Activated T-cell treated with anti-CD3 and anti-CD28 coated beads for 48 hours (primary cell): ENCODE measurements around the gene NRG3.

Experiments
- DNase-seq: peaks from one replicate; pipeline ENCODE4 v3.0.0-alpha.2; 2020; ENCODE audit warnings: low read depth

NRG3 gene

DNA sequence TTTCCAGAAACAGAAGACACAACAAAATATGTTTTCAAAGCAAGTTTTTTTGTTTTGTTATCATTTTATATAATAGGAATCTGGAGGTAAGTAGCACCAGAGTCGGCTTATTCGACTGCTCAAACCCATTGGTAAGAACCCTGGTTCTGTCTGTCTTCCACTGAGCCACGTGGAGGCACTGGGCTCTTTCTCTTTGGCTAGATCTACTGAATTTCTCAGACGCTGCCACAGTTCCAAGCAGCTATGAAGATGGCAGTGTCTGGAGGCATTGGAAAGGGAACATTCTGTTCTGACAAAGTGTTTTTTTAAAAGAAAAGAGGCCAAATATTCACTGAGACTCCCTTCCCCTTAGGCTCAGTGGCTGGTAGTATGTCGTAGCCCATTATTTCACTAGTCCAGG lies 338.8 kb downstream of the NRG3 start:
- no peak for DNase-seq

DNA sequence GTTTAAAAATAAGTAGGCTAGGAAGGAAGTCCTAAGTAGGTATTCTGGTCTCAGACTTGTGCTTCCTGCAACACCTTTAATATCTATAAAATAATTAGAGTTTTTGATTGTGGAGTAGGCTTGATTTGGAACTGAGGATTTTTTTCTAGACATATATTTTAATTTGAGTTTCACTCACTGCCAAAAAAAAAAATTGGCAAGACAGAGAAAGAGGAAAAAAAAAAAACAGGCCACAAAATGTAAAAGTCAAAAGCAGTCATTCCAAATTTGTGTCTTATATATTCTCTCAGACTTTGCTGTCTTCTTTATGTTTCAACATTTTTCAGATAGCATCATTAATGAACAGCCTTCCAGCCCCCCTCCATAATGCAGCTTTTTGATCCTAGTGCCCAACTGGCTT lies 346.1 kb downstream of the NRG3 start:
- DNase-seq: no peak

DNA sequence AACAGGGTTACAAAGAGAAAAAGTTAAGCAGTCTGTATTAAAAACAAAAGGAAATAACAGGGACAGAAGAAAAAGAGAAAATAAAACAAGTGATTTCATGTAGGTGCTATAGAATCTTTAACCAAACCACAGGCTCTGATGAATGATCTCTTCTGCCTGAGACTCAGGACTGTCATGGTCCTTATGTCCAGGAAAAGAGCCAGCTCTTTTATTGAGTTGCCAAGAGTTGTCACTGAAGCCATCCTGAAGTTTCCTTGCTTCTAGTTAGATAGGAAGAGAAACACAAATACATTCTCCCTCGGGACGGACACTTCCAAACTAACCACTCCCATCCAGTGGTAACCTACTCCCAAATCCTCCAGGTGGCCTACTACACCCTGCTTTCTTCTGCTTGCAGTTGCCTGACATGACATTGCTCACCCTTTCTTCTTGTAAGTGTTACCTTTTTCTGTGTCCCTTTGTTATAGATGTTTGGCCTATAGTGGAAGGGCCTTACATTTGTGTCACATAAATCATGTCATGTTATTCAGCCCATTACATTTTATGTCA lies 346.7 kb downstream of the NRG3 start:
- DNase-seq: no peak

DNA sequence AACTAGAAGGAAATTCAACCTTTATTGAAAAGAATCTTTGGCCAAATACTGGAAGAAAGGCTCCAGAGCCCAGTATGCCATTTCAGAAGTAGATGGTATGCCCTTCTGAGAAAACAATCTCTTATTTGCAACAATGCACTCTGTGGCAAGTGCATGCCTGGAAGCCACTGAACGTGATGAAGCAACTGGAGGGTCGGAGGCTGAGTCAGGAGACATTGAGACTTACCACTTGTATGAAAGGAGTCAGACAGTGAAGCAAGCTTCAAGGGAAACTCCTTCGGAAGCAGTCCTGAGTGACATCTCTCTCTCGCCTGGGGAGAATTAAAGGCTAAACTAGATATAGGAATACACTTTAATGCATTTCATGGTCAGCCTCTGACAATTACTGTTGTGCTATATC lies 353.7 kb downstream of the NRG3 start:
- no peak for DNase-seq

DNA sequence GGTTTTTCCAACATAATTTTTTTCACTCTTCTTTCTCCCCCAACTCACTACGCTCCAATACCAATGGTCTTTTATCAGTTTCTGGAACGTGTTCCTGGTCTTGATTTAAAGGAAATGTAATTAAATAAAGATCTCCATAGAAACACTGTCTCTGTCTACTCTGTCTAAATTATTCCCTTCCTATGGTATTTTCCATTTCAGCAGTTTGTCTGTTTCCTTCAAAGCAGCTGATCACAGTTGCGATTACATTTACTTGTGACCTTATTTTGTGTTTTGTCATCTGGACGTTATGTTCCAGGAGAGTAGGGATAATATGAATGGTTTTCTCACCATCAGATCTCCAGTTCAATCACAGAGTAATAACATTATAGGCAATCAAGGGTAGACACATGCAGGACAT lies 359.2 kb downstream of the NRG3 start:
- no peak for DNase-seq

DNA sequence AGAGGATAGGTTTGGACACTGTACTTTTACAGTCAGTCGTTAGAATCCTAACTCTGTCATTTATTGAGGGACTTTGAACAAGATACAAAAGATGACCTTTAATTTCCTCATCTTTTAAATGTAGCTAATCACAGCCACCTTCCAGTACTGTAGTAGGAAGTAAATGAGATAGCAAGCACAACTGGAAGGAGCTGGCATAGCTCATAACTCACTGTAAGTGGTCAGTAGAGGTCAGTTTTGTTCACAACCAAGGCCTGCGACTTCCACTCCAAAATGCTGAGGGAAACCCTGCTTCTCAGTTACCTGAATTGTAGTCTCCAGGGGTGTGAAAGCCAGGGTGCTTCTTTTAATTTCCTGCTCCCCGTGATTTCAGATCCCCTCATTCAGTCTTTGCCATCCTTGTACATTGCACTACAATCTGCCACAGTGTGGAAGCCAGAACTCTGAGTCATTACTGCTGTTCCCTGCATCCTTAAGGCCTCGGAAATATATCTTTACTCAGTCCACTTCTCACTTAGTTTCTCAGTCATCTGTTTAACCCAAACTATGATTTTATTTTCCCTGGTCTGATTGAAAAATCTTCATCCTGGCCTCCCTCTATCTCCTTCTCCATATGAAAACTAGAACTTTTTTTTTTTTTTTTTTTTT lies 361.2 kb downstream of the NRG3 start:
- DNase-seq: no peak

DNA sequence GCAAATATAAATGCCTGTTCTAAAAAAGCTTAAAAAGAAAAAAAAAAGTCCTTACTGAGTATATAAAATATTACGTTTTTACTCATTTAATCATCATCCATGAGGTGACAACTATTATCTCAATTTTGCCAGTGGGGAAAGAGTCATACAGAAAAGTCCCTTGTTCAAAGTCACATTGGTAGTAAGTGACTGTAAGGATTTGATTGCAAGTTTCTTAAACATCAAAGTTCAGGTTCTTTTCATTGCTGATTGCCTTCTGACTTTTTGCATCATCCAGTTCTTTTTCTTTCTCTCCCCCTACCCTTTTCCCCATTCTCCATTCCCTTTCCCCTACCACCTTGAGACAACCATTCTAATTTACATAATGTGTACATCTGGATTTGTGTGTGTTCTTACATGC lies 363.3 kb downstream of the NRG3 start:
- DNase-seq: no peak

DNA sequence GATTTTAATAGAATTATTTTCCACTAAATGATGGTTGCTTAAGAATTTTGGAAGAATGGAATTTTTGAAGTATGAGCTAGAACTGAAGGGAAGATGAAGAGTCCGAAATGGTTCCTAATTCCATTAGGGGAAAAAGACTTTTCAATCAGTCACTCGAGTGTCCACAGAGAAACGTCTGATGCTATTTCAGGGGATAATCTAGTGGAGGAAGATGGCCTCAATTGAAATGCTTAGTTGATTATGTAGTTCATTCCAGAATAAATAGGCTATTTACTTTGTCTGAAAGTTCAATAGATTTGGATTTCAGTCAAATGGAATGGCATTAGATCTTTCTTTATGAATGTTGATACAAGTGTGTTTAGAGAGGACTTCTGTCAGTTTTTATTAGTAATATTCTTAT lies 365.4 kb downstream of the NRG3 start:
- DNase-seq: no peak

DNA sequence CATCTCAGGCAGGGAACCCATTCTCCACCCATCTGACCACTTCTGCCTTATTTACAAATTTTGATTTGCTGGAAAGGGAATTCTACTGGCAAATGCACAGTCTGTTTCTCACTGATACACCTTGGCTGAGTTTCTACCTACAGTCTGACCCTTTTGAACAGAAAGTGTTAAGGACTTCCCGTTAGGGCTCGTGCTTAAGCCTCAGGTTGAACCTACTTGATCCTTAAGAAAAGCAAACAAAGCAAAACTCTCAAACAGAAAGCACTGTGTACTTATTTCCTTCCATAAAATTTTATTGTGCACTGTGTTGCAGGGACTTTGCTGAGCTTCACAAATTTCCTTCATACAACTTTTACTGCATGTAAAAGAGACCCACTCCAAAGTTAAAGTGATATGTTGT lies 367.8 kb downstream of the NRG3 start:
- no peak for DNase-seq

DNA sequence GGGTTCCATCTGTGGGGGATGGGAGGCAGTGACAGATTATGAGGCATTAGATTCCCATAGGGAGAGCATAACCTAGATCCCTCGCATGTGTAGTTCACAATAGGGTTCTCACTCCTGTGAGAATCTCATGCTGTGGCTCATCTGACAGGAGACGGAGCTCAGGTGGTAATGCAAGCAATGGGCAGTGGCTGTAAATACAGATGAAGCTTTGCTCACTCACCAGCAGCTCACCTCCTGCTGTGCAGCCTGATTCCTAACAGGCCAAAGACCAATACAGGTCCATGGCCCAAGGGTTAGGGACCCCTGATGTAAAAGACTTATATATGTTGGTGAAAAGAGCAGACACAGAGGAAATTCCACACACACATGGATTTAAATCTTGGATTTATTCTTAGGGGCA lies 370.2 kb downstream of the NRG3 start:
- DNase-seq: no peak

DNA sequence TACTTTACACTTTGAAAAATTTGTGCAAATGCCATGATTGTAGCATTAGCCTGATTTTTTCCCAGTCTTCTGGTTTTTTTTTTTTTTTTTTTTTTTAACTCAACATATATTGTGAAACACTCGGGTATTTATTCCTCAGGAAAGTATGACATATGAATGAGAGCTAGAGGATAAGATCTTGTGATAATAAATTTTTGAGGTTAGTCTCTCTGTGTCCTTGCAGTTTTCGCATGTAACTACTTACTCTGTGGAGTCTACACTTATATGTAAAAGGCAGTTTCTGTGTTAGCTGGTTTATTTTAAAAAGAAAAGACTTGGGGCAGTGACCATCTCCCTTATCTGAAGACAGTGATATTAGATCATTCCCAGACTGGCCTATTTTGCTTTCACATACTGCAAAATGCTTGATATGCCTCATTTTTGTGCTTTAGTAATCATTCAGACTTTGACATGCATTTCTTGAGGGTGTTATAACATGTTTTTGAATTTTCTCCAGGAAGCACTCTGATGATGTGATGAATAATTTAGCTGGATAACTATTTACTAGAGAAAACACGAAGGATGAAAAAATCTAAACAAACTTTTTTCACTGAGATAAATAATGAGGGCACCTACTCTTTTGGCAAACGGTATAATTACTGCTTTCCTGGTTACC lies 371.0 kb downstream of the NRG3 start:
- DNase-seq: no peak

DNA sequence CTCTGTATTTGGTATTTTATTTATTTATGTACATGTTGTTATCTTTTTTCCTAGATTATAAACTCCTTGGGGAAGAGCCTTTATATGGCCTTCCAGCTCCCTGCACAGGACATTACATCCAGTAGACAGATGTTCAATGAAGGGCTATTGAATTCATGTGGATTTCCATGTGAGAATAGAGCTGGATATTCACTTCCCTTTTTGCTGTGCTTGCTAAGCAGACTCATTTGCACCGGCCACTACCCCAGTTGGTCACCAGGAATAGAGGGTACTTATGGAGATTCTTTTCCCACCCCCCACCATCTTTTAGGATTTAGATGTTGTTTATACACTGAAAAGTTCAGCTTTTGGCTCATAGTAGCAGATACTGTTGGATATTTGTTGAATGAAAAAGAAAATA lies 374.1 kb downstream of the NRG3 start:
- DNase-seq: no peak

DNA sequence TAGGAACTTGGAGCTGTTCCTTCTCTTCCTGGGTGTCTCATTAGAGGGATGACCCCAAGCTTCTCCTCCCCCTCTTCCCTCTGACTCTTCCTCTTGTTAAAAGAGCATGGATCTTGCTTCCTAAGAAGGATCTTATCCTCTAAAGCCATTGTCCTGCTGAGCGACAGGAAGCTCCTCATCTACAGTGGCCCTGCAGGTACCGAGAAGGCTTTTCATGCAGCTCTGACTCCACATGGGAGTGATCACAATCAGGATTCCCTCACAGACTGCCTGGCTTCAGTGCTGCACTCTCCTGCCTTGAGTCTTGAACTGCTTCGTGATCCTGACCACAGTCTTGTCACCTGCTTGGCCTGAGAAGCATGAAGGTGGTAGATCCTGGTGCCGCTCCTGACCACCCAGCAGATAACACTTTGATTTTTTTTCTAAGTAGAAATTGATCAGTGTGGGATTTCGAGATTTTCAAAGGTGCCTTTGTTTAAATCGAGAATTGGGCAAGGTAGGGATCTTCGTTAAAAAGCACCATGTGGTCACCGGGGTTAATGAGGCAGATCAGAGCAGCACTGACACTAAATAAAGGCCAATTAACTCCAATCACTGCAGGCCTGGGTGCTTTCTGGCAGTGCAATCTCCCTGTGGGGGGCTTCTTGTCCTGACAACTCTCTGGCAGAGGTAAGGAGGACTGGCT lies 376.4 kb downstream of the NRG3 start:
- no peak for DNase-seq

DNA sequence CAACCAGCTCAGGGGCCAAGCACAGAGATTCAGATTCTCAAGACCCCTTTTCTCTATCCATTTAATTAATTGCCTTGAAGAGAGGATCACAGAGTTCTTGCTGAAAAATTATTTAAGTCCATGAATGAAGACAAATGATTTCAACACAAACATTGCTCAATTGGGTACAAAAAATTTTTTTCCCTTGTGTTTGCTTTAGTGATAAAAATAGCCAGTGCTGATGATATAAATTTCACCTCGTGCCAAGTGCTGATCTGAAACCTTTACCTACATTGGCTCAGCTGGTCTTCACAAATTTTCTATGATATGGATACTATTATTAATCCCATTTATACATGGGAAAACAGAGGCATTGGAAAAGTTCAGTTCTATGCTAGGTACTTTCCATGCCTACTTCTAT lies 377.1 kb downstream of the NRG3 start:
- DNase-seq: no peak

DNA sequence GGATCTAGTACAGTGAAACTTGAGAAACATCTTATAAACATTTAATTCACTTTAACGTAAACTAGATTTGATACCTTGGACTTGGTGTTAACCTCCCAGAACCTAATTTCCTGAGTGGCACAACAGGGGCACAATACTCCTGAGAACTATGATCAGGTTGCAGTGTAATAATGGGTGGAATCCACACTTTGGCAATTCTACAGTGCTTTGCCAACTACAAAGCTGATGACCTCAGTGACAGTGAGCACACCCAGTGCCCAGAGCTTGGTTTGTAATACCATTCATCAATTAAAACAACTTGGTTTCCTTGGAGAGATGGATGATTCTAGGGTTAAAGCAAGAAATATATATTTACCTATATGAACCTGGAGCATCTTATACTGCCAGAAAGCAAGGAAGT lies 379.2 kb downstream of the NRG3 start:
- DNase-seq: no peak

DNA sequence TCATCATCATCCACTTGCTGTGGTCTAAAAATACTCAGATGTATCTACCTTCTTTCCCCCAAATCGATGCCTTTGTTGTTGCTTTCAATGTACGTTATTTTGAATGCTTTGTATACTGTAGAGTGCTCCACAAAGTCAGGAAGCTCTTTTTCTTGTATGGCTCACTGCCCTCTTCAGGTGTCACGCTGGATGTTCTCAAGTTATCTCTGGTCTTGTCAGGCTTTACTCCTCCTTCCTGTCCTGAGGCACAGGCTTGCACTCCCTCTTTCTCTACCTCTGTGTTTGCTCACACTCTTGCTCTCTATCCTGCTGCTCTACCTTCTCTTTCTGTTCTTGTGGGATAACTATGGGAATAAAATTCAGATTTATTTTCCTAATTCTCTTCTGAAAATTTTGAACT lies 381.3 kb downstream of the NRG3 start:
- DNase-seq: no peak

DNA sequence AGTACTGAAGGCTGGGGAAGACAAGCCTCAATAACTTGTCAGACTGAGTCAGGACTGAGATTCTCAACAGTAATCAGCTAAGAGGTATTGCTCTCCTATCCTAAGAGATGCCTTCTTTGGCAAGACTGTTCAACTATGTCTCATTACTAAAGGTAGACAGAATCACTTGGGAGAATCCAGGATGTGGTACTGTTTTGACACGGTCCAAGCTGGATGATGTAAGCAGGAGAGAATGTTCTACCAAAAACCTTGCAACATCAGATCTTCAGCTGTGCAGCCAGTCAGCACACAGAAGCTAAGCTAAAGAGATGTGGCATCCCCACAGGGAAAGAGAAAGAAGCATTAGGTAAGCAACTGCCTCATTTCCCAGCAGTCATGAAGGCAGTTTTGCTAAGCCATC lies 391.4 kb downstream of the NRG3 start:
- DNase-seq: no peak

DNA sequence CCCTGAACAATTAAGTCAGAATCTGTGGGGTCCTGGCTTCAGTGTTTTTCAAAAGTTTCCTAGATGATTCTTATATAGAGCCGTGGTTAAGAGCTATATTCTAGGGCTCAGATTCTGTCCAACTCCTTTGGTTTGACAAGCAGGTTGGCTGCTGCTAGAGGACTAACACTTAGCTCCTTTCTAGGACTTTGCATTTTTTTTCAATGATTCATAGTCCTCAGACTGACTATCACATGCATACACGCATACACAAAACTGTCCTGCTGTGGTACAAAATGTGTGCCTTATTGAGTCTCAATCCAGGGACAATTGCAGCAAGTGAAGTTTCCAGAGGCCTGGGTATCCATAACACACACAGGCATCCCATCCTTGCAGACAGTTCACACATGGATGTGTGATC lies 392.0 kb downstream of the NRG3 start:
- no peak for DNase-seq

DNA sequence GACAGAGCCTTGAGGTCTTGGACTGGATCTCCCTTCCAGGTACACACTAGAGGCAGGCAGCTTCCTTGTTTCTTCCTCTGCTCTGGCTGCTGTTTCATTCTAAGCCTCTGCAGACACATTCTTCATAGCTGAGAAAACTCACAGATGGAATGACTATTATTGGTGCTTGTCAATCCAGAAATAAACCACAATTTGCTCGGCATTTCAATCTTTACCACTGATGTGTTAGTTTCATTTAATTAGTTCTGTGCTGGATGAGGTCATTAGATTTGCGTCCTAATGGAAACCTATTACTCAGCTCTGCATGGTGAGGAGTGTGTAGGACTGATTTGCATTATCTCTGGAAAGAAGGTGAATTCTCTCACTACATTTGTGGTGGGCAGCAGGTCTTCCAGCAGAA lies 392.5 kb downstream of the NRG3 start:
- no peak for DNase-seq

DNA sequence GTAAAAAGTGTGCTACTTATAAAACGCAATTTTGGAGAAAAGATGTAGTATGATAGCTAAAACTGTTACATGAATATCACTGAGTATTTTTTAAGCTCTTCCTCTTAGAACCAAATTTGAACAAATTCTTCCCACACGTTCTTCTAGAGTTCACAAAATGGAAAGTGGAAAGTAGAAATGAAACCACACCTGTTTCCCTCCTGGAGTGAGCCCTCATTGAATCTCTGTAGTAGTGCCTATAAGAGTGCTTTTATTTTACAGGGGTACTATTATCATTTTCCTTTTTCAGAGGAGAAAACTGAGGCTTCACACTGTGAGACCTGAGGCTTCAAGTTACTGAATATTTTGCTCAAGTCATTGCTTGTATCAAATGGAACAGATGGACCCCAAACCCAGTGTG lies 393.0 kb downstream of the NRG3 start:
- DNase-seq: no peak

DNA sequence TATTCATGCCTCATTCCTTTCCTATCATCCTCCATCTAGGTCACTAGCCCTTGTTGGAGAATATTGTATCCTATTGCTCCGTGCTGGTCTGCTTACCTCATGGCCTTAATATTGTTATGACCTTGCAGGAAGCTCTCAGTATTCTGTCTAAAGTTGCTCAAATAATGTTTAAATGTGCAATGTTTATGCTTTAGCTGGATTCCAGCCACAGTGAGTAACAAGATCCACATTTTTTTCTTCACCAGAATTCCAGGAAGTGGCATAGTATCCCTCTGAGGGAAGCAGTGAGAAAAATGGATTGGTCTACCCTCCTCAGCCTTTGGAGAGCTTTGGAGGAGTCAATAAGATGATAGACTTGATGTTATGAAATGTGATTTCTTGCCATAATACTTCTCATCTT lies 402.6 kb downstream of the NRG3 start:
- DNase-seq: no peak

DNA sequence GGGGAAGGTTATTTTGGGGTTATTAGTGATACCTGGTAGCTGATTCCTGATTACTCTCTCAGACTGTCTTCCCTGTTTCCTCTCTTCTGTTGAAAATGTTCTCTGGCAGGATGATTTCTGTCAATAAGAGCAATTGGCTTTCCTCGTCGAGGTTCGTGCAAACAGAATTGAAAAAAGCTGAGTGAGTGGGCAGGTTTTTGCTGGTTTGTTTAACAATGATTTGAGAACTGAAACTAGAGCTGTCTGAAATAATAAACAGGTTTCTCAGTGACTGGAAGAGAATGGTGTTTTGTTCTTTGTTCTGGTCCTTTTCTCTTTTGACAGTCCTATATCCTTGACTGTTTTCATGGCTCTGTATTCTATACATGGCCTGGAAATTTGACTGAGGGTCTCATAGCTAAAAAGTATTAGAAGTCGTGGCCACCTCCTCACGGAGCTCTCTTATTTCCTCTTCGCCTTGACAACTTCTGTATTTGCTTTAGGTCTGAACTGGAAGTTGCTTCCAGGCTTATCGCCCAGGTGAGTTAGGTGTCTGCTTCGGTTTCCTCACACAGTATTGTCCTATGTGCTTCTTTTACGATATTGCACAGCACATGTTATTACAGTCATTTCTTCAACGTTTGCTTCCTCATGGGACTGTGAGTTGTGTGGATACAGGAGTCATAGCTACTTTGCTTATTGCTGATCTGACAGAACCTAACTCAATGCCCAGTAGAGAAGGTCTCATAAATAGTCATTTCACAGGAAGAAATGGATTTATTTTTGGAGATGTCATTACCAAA lies 403.6 kb downstream of the NRG3 start:
- DNase-seq: no peak
